ENCODE data around the gene IGF1R.

- TF ChIP-seq NAIF1 (CRISPR knock-in tag; IDR thresholded peaks at IDR 0.05; ENCODE audit: borderline replicate concordance) (no peak), IRX3 (CRISPR knock-in tag; IDR thresholded peaks at IDR 0.05; ENCODE audit: borderline replicate concordance, low read depth) (no peak), AHR (CRISPR knock-in tag; IDR thresholded peaks at IDR 0.05) (no peak), POLR2A (IDR thresholded peaks at IDR 0.05; ENCODE audit: insufficient read depth in 1 of 2, low read depth in 2 of 2, low read length in 2 of 2) (no peak), KDM4B (CRISPR knock-in tag; IDR thresholded peaks at IDR 0.05) (no peak), MTA1 (CRISPR knock-in tag; IDR thresholded peaks at IDR 0.05; ENCODE audit: borderline replicate concordance) (no peak), CTCF (CRISPR knock-in tag; IDR thresholded peaks at IDR 0.05) (no peak), CBX1 (IDR thresholded peaks at IDR 0.05; ENCODE audit: low read depth) (no peak), ESRRA (CRISPR knock-in tag; IDR thresholded peaks at IDR 0.05; ENCODE audit: low read depth) (no peak), EZH2 (conservative IDR thresholded peaks at IDR 0.05; ENCODE audit: low read depth, low read length) (no peak), RAD21 (CRISPR knock-in tag; IDR thresholded peaks at IDR 0.05) (no peak)
- TF ChIP-seq, protein P1, sequence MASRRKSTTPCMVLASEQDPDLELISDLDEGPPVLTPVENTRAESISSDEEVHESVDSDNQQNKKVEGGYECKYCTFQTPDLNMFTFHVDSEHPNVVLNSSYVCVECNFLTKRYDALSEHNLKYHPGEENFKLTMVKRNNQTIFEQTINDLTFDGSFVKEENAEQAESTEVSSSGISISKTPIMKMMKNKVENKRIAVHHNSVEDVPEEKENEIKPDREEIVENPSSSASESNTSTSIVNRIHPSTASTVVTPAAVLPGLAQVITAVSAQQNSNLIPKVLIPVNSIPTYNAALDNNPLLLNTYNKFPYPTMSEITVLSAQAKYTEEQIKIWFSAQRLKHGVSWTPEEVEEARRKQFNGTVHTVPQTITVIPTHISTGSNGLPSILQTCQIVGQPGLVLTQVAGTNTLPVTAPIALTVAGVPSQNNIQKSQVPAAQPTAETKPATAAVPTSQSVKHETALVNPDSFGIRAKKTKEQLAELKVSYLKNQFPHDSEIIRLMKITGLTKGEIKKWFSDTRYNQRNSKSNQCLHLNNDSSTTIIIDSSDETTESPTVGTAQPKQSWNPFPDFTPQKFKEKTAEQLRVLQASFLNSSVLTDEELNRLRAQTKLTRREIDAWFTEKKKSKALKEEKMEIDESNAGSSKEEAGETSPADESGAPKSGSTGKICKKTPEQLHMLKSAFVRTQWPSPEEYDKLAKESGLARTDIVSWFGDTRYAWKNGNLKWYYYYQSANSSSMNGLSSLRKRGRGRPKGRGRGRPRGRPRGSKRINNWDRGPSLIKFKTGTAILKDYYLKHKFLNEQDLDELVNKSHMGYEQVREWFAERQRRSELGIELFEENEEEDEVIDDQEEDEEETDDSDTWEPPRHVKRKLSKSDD (CRISPR knock-in tag; IDR thresholded peaks at IDR 0.05; ENCODE audit: low read depth): no peak
Measured at GRCh38 chr15:98907927-98908471, 259.7 kb downstream of the IGF1R start.
